HepG2 (cell line): ENCODE results near the gene FXYD4. TPM values are rescaled to one million over a fixed set of nuclear protein-coding genes. Genes with fewer than 3 reads are reported as not detected.

Experiments used
- DNMT3B ChIP-seq: conservative IDR thresholded peaks from 2 replicates; pipeline ENCODE4 v1.6.1; 2016; ENCODE audit warnings: missing biosample characterization, control low read depth
- HMGXB3 ChIP-seq: sonication (generic); formaldehyde crosslinking; IDR thresholded peaks from 2 replicates; pipeline ENCODE4 v1.4.0; 2020; ENCODE audit warnings: missing genetic modification reagents, borderline replicate concordance
- MYNN ChIP-seq: sonication (generic); formaldehyde crosslinking; IDR thresholded peaks from 2 replicates; pipeline ENCODE4 v1.4.0; 2020; ENCODE audit warnings: mild to moderate bottlenecking, low read depth, missing genetic modification reagents
- NR2C2 ChIP-seq: sonication (generic); formaldehyde crosslinking; IDR thresholded peaks from 2 replicates; pipeline ENCODE4 v1.4.0; 2020; ENCODE audit warnings: missing genetic modification reagents, mild to moderate bottlenecking, moderate library complexity, borderline replicate concordance
- PHF21A ChIP-seq: sonication (generic); formaldehyde crosslinking; IDR thresholded peaks from 2 replicates; pipeline ENCODE4 v1.5.0; 2020; ENCODE audit warnings: mild to moderate bottlenecking, missing genetic modification reagents
- TERF1 ChIP-seq: sonication (generic); formaldehyde crosslinking; IDR thresholded peaks from 2 replicates; pipeline ENCODE4 v1.8.0; 2022; ENCODE audit warnings: mild to moderate bottlenecking, missing genetic modification reagents, moderate library complexity
- UBTF ChIP-seq: sonication (generic); formaldehyde crosslinking; IDR thresholded peaks from 2 replicates; pipeline ENCODE4 v1.4.0; 2020; ENCODE audit warnings: mild to moderate bottlenecking, missing genetic modification reagents
- ZC3H4 ChIP-seq: sonication (generic); formaldehyde crosslinking; IDR thresholded peaks from 2 replicates; pipeline ENCODE4 v1.4.0; 2020; ENCODE audit warnings: missing genetic modification reagents, borderline replicate concordance
- ZIK1 ChIP-seq: sonication (generic); formaldehyde crosslinking; IDR thresholded peaks from 2 replicates; pipeline ENCODE4 v1.5.0; 2020; ENCODE audit warnings: mild to moderate bottlenecking, low read depth, missing genetic modification reagents, borderline replicate concordance
- ZNF275 ChIP-seq: sonication (generic); formaldehyde crosslinking; IDR thresholded peaks from 2 replicates; pipeline ENCODE4 v1.8.0; 2022; ENCODE audit warnings: missing genetic modification reagents, mild to moderate bottlenecking, inconsistent platforms, borderline replicate concordance
- ZNF501 ChIP-seq: sonication (generic); formaldehyde crosslinking; IDR thresholded peaks from 2 replicates; pipeline ENCODE4 v1.5.1; 2020; ENCODE audit warnings: mild to moderate bottlenecking, moderate library complexity, missing genetic modification reagents
- ZNF616 ChIP-seq: sonication (generic); formaldehyde crosslinking; IDR thresholded peaks from 2 replicates; pipeline ENCODE4 v1.5.0; 2020; ENCODE audit warnings: low read depth, mild to moderate bottlenecking, missing genetic modification reagents
- polyA plus RNA-seq, 8 experiments: library from polyadenylated mRNA; depleted of rRNA in 3 of 8; stranded (reverse) in 7 of 8; unstranded in 1 of 8; fragments of >200 nt; fragmentation: Illumina TruSeq in 4 of 8; extraction: Trizol in 4 of 8; gene quantifications; 2 replicates each; pipeline versions ENCODE4 v1.2.1 to v1.2.3, GENCODE V29; 2011 to 2016; ENCODE audit warnings: low read depth in 4 of 8, missing spikeins in 1 of 8, mixed read lengths in 1 of 8; ENCODE audit not compliant: insufficient read depth in 1 of 8
- total RNA-seq, 5 experiments: library from RNA; depleted of rRNA; stranded (reverse); fragments of >200 nt; fragmentation: Illumina TruSeq; extraction: Trizol; gene quantifications; 2 replicates each; pipeline ENCODE4 v1.2.3, GENCODE V29; 2016; ENCODE audit warnings: low read depth in 1 of 5
- TF ChIP-seq, protein P1 (sequence below): sonication (generic); formaldehyde crosslinking; IDR thresholded peaks from 2 replicates; pipeline ENCODE4 v1.9.0; 2022; ENCODE audit warnings: low read depth, missing genetic modification reagents
- TF ChIP-seq, protein P2 (sequence below): sonication (generic); formaldehyde crosslinking; IDR thresholded peaks from 2 replicates; pipeline ENCODE4 v1.4.0; 2020; ENCODE audit warnings: missing genetic modification reagents

The FXYD4 gene
- total and polyA plus RNA-seq, 2 of the 13 experiments (the other 11 are each of a cell fraction or from before 2014, with no cell fraction given) = not detected

DNA sequence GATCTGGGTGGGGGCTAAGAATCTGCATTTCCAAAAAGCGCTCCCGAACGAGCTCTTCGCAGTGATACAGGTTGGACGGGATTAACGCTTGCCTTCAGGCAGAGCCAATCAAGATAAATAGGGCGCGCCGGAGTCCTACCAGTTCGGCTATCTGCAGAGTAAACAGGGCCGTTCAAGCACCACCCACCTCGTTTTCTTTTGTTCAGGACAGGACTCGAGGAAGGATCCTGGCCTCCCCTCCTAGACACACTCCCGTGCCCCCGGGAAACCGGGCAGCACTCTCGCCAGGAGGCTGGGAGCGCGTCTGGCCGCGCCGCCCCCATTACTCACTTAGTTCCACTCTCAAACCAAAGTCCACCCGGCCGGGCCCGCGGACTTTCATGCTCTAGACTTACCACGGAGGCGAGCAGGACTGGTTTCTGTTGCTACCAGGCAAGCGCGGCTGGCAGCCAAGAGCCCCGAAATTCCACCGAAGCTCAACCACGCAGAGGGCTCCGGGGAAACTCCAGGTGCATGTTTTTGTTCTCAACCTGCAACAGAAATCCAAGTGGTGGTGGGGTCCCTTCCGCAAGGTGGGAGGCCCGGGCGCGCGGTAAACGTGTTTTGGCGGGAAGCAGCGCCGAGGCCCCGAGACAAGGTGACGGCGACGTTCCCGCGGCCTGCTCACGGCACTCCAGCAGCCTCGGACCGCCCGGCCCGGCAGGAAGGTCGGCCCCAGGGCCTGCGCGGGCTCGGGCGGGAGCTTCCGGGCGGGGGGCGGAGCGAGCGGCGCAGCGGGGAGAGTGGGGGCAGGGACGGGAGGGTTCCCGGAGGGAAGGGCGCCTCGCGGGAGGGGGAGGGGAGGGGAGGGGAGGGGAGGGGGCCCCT is 24.9 kb downstream of the FXYD4 start (continued):
- TF ChIP-seq, protein P1, sequence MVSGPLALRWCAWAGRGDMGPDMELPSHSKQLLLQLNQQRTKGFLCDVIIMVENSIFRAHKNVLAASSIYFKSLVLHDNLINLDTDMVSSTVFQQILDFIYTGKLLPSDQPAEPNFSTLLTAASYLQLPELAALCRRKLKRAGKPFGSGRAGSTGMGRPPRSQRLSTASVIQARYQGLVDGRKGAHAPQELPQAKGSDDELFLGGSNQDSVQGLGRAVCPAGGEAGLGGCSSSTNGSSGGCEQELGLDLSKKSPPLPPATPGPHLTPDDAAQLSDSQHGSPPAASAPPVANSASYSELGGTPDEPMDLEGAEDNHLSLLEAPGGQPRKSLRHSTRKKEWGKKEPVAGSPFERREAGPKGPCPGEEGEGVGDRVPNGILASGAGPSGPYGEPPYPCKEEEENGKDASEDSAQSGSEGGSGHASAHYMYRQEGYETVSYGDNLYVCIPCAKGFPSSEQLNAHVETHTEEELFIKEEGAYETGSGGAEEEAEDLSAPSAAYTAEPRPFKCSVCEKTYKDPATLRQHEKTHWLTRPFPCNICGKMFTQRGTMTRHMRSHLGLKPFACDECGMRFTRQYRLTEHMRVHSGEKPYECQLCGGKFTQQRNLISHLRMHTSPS = peak; percentile 23; the same call in 1 of the 2 replicates
- TF ChIP-seq ZIK1 (CRISPR knock-in tag) (no peak; the same call in 1 of the 2 replicates), TERF1 (CRISPR knock-in tag) (peak; percentile 78), DNMT3B (CRISPR knock-in tag) (no peak), ZNF616 (peak; percentile 24; the same call in 1 of the 2 replicates), MYNN (CRISPR knock-in tag) (no peak; the same call in 1 of the 2 replicates), ZNF275 (CRISPR knock-in tag) (no peak), UBTF (CRISPR knock-in tag) (peak; percentile 57), ZNF501 (CRISPR knock-in tag) (peak; percentile 80), PHF21A (CRISPR knock-in tag) (peak; percentile 31), HMGXB3 (CRISPR knock-in tag) (no peak), ZC3H4 (CRISPR knock-in tag) (no peak), NR2C2 (CRISPR knock-in tag) (no peak)
- TF ChIP-seq, protein P2, sequence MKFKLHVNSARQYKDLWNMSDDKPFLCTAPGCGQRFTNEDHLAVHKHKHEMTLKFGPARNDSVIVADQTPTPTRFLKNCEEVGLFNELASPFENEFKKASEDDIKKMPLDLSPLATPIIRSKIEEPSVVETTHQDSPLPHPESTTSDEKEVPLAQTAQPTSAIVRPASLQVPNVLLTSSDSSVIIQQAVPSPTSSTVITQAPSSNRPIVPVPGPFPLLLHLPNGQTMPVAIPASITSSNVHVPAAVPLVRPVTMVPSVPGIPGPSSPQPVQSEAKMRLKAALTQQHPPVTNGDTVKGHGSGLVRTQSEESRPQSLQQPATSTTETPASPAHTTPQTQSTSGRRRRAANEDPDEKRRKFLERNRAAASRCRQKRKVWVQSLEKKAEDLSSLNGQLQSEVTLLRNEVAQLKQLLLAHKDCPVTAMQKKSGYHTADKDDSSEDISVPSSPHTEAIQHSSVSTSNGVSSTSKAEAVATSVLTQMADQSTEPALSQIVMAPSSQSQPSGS (CRISPR knock-in tag) = 0 out of 2 replicates have a peak, but pooled peaks have one; percentile 14
